D721Med (cell line): ENCODE results near the gene KATNBL1.

Experiments
- DNase-seq: peaks from one replicate; pipeline ENCODE4 v3.0.0; 2011; ENCODE audit warnings: low spot score; ENCODE audit not compliant: insufficient read length
- FAIRE-seq: peaks from 2 replicates; lab custom pipeline; 2011; peaks lifted over from hg19 to GRCh38; lab: Jason Lieb, UNC
- TF ChIP-seq, protein P1 (sequence below): IDR thresholded peaks from 2 replicates; pipeline ENCODE4 v1.5.1; 2012; ENCODE audit warnings: mild to moderate bottlenecking, control low read depth; ENCODE audit not compliant: insufficient read depth; ENCODE audit errors: missing control alignments

The KATNBL1 gene

GRCh38 chr15:34106423-34106822 lies 103.5 kb downstream of the KATNBL1 start:
- FAIRE-seq (no peak), DNase-seq (no peak)
- TF ChIP-seq, protein P1, sequence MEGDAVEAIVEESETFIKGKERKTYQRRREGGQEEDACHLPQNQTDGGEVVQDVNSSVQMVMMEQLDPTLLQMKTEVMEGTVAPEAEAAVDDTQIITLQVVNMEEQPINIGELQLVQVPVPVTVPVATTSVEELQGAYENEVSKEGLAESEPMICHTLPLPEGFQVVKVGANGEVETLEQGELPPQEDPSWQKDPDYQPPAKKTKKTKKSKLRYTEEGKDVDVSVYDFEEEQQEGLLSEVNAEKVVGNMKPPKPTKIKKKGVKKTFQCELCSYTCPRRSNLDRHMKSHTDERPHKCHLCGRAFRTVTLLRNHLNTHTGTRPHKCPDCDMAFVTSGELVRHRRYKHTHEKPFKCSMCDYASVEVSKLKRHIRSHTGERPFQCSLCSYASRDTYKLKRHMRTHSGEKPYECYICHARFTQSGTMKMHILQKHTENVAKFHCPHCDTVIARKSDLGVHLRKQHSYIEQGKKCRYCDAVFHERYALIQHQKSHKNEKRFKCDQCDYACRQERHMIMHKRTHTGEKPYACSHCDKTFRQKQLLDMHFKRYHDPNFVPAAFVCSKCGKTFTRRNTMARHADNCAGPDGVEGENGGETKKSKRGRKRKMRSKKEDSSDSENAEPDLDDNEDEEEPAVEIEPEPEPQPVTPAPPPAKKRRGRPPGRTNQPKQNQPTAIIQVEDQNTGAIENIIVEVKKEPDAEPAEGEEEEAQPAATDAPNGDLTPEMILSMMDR, result no peak

DNA sequence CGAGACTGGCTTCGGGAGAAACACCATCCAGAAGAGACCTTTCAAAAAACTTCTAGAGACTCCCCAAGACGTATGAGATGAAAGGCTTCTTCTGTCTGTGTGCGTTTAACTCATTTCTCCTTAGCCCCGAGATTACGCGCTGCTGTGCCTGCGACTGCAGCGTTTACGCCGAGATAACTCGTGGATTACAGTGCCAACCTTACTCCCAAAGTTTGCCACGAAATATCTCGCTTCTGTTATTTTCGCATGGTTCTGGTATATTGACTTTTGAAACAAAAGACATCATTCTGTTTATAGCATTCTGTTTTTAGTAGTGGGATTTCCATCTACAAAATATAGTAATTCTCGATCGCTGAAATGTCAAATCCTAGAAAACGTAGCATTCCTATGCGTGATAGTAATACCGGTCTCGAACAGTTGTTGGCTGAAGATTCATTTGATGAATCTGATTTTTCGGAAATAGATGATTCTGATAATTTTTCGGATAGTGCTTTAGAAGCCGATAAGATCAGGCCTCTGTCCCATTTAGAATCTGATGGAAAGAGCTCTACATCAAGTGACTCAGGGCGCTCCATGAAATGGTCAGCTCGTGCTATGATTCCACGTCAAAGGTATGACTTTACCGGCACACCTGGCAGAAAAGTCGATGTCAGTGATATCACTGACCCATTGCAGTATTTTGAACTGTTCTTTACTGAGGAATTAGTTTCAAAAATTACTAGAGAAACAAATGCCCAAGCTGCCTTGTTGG lies 107.5 kb downstream of the KATNBL1 start:
- TF ChIP-seq, protein P1, result no peak
- peak; percentile 44 for FAIRE-seq
- DNase-seq, result no peak

DNA sequence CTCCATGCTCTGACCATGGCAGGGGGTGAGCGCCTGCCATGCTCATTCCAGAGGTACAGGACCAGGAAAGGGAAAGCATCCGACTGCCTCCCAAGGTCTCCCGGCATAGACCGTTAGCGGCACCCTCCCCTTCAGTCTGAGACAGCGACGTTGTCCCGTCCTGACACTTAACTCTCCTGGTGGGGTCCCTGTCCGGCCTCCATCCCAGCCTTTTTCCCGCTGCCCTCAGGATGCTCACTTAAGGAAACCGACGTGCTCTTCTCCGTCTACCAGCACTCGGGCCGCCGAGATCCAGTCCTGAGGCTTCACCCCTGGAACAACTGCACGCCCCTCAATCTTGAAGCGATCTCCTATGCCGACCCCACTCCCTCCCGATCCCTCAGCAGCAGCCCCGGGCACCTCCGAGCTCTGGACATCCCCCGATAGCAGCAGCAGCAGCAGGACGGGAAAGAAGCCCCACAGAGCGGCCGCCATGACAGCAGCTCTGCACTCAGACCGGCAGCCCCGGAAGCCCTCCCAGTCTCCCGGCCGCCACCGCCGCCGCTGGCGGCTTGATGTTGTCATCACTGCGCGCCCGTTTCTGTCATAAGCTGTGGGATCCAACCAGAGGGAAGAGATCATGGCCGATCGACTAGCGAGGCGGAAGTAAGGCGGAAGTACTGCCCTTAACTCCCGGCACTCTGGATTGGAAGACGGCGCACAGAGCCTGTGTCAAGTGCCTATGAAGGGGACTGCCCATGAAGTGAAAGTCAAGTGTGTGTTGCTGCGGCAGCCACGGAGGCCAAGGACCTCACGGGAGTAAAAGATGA lies 108.3 kb downstream of the KATNBL1 start, which contains the start of the genes EMC7 and PGBD4:
Gene EMC7 (minus strand): TSS at position 497 of the 809 bp plus-strand sequence. CDS start 23 bp downstream, at position 474.
Gene PGBD4 (plus strand): TSS at position 718 of the 809 bp plus-strand sequence. CDS start 449 bp downstream, outside the sequence.
- peak; percentile 68 for DNase-seq
- TF ChIP-seq, protein P1, result no peak
- FAIRE-seq, result no peak

DNA sequence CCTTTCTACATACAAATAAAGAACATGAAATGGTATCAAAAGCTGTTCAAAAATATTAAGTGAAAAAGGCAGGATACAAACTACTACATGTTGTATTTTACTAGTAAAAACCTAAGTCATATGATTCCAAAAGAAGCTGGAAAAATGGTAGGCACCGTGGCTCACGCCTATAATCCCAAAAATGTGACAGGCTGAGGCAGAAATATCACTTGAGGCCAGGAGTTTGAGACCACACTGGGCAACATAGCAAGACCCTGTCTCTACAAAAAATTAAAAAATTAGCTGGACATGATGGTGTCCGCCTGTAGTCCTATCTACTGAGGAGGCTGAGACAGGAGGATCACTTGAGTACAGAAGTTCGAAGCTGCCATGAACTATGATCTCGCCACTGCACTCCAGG lies 110.0 kb downstream of the KATNBL1 start:
- DNase-seq (no peak), FAIRE-seq (no peak)
- TF ChIP-seq, protein P1, result no peak
